ENCODE results near the gene TLL1.

Gene TLL1

DNA sequence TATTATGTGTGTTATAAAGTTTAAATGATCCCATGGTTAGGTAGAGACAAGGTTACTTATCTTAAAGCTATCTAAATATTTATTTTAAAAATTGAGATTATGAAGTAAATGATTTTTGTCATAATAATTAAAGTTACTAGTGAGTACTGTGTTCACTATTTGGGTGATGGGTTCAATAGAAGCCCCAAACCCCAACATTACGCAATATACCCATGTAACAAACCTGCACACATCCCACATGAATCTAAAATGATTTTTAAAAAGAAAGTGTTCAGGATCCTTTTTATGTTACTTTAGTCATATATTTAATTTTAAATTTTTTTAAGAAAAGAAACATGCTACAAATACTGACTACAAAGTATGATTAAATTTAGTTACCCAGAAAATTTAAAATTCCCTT, 193.9 kb downstream of the TLL1 start:
- DNase-seq = no peak

DNA sequence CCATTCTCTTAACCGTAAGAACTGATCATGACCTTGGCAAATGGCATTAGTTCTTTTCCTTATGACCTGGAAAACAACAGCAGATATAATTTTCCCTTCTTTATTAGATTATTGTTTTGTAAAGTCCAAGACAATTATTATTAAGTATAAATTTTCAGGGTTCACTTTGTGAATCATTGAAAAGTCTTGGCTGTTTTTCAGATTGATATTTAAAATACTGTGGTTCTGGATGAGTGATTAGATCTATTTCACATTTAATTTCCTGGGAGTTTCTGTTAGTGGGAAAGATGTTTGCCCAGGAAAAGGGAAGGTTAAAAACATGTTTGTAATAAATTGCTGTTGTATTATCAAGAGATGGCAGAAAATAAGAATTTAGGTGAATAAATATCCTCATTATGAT, 194.9 kb downstream of the TLL1 start:
- no peak for DNase-seq

DNA sequence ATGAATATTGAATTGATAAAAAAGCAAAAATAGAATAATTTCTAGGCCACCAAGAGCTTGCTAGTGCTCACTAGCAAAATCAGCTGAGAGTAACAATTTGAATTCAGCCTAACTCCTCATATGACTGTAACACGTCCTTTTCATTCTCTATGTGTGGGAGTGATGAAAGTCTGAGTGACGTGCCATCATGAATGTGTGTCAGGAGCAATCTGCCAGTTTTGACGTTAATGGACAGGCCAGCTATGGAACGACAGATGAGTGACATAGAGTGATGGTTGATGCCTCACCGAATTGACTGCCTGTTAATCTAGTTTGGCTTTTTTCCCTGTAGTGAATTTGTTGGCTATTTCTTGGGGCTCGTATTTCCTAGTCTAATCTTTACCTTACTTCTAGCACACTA, 200.7 kb downstream of the TLL1 start:
- no peak for DNase-seq

DNA sequence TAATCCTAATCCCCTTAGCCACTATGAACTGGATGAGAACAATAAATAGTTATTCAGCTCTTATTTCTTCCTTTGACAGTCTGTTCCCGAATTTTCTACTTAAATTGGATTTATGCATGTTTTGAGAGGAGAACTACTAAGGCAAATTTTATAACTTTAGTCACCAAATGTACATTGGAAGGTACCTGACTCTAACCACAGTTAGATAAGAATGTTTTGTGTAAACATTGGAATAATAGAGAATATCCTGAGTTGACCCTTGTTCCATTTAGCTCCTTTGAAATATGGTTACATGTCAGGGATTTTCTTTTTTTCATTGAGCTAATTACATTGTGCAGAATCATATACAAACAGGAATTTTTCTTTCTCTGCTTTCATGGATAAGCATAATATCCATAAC, 202.6 kb downstream of the TLL1 start:
- no peak for DNase-seq

DNA sequence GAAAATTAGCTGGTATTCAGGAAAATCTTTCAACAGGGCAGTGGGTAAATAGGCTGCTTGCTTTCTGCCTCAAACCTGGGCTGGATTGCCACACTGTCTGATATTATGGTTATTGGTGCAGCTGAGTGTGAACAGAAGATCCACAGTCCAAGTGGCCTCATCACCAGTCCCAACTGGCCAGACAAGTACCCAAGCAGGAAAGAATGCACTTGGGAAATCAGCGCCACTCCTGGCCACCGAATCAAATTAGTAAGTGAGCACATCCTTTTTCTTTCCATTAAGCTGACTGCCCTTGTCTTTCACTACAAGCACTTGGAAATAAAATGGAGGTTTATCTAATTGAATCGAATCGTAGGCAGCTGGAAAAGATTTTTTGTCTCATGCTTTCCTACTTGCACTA, 204.7 kb downstream of the TLL1 start:
- no peak for DNase-seq

DNA sequence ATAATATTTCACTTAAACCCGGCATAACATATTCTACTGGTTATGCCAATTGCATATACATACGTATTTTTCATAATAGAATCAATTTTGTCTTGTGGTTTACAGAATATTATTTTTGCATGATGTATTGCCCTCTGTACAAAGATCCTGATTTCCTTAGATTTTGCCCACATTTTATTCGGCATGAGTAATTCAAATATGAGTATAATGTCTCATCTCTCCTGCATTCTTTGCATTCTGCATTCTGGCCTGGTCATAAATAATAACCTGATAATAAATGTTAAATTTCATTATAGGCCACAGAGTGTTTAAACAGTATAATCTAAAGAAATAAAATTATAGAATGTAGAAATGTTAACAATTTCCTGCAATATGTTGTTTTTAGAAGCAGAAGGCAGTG, 205.3 kb downstream of the TLL1 start:
- no peak for DNase-seq

DNA sequence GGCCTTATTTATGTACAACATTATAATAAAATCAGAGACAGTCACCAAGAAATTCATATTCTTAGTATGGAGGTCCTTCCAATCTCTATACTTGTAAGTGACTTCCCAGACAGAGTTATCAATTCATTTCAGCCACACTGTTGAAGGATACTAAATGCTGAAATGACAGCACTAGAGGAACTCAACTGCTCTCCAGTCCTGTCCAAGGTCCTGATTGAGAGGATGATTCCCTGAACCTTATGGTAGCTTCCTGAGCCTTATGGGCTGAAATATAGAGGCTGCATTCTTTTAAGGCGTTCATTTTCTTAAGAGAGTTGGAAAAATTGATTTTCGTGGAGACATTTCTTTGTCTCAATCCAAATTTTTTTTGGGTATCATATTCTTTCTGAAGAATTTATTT, 205.9 kb downstream of the TLL1 start:
- no peak for DNase-seq

DNA sequence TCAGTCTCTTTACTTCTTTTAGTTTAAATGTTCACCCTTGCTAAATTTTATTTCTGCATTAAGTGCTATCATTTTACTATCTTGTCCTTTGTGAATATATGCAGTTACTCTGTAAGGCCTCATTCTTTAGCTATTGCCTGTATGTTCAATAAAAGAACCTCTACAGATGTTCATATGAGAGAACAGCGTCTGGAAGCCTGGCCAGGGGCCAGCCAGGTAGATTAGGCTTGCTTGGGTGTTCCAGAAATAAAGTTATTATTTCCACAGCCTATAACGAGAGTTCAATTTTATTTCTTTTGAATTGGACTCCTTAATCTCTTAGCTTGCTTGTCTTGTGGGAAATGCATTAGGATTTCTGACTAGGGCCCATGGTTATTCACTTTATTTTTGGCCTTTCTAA, 214.5 kb downstream of the TLL1 start:
- DNase-seq = no peak

DNA sequence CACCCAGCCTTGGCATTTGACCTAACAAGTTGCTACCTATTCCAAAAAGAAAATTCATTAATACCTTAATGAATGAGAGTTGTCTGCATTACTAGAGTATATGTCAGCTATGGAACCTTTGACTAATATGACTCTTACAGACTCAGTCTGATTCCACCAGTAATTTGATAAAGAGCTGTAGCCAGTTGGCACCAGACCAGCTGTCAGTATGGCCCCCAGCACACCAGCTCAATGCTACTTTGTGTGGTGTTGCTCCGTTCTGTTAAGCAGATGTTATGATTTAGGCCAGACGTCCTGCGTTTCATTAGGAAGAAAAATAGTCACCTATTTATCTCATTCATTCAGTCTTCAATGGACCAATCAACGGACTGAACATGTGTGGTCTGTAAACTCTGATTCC, 215.5 kb downstream of the TLL1 start:
- no peak for DNase-seq

DNA sequence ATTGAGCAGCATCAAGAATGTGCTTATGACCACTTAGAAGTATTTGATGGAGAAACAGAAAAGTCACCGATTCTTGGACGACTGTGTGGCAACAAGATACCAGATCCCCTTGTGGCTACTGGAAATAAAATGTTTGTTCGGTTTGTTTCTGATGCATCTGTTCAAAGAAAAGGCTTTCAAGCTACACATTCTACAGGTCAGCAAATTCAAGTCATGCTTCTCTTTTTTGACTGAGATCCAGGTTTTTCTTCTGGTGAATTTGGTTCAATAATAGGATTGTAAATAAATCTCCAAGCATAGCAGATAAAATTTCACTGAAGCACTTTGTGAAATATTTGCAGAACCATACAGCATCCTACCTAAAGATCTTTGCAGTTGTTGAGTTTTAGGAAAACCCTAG, 218.1 kb downstream of the TLL1 start:
- DNase-seq = no peak

DNA sequence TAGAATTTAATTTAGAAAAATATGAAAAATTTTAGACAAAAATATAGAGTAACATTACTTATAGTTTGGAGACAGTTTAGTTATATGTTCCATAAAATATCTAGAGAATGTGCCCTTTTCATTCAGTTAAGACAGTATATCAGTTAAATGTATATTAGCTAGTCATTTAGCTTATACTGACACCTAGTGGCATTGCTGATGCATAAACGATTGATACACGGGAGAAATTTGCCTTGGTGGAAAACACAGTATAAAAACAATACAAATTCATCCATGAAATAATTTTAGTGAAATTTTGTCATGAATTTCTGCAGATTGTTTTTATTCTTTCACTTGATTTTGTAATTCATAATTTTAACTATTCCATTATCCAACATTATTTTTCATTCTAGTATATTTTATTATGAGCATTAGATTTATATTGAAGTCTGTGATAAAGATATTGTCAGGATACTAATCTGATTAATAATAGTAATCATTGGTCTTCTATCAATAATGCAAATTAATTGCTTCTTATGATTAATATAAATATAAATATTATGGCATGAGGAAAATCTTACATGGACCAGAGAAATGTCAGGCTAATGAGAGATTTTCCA, 219.0 kb downstream of the TLL1 start:
- no peak for DNase-seq

DNA sequence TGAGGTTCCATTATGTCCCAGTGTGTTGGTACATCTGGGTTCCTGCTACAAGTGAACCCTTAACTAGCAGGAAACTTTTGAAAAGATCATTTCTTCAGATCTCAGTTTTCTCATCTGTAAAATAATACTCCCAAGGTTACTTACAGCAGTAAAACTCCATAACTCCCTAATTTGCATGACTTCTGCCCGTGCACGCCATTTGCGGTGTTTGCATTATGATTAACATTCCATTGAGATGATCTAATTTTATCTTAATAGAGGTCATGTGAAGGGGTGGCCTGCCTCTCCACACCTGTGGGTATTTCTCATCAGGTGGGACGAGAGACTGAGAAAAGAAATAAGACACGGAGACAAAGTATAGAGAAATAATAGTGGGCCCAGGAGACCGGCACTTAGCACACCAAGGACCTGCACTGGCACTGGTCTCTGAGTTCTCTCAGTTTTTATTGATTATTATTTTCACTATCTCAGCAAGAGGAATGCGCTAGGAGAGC, 219.8 kb downstream of the TLL1 start:
- no peak for DNase-seq

DNA sequence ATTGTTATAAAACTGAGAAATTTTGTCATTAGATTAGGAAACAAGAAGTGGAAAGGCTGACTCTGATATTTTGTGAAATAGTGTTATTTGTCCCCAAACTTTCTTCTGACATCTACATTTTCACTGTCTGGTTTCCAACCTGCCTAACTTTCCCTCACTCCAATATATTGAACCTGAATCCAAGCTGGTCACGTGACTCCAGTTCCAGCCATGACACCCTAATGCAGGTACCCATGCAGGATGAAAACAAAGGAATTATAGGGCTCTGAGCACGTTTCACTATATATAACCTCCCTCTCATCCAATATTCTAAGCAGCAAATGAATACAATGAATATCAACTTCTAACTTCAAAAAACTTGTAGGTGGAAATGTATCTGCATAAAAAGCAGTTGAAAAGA, 231.6 kb downstream of the TLL1 start:
- no peak for DNase-seq

DNA sequence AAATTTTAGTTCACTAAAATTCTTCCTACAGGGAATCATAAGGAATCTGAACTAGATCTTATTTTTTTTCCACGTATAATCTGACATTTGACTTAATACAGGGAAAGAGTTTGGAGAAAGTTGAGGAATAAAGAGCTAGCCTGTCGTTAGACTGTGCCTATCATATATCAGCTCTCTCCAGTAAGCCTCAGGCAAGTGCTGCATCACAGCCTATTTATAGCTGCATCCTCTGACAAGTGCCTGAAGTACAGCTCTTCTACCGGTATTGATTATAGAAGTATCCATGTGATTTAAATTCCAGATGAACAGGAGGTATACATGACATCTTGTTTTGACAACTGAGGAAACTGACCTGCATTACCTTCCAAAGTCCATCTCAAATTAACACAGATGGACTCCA, 248.9 kb downstream of the TLL1 start:
- no peak for DNase-seq

DNA sequence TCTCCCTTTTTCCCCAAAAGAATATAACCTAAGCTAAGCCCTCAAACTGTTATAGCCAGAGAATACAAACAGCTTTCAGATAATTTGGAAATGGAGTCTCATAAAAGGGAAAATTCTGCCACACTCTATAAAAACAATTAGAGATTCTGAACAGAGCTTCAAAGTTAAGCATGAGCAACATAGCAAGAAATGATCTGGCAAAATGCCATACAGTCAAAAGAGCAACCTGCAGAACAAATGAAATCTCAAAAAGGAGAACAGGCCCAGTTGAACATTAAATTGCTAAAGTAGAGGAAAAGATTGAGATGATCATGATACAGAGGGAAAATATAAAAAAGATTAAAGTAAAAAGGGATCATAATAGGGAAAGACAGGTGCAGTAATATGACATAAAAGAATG, 250.5 kb downstream of the TLL1 start:
- DNase-seq = no peak

DNA sequence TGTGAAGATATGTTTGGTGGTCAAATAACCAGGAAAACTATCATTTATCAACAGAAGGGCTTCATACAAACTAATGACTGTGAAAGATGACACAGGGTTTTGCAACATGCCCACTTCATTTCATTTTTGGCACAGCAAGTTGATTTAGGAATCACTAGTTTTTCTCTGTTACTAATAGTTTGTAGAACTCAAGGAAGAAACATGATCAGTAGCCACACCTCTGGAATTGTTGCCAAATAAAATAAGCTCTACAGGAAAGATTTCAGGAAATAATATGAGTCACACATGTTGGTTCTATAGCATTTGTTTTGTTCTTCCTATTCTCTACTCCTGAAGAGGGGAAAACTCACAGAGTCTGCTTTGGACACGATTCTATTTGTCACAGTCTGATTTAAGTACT, 255.4 kb downstream of the TLL1 start:
- DNase-seq = no peak

DNA sequence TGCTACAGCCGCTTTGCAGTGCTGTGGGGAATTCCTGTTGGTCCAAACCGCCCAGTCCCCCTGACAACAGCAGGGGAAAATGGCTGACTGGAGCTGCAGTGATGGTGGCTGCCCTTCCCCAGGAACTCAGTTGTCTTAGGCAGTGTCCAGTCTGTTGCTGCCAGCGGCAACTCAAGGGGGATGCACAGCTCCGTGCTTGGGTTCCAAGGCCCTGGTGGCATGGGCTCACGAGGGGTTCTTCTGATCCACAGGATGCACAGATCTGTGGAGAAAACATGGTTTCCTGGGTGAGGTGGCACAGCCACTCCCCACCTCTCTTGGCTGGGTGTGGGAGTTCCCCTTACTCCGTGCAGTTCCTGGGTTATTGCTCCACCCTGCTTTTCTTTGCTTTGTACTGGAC, 261.2 kb downstream of the TLL1 start:
- DNase-seq = no peak

DNA sequence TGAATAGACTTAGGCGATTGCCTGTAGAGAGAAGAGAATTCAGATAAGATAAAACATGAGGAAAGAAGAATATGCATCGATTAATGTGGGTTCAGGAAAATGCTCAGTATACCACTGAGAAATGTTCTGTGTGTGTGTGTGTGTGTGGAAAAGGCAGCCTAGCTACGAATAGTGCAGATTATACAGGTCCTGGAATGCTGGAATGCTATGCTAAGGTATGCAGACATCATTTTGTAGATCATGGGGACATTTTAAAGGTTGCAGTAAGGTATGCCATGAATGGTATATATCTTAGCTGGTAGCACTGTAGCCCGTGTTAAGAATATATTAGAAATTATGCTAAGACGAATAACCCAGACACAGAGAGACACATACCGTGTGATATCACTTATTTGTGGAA, 267.9 kb downstream of the TLL1 start:
- DNase-seq = no peak

DNA sequence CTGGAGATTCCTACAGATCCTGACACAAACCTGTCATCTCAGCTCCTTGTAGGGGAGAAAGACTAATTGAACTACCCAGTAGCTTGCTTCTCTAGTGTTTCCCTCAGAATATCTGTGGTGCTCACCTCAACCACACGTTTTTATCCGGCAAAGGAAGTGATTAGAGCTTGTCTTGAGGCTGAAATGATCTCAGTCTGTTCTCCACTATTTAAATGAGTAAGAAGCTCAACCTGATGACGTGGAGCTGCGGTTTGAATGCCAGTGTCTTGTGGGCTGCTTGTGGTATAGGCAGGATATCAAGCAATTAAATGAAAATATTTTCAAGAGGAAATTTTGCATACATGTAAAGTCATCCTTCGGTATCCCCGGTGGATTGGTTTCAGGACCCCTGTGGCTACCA, 270.2 kb downstream of the TLL1 start:
- no peak for DNase-seq

DNA sequence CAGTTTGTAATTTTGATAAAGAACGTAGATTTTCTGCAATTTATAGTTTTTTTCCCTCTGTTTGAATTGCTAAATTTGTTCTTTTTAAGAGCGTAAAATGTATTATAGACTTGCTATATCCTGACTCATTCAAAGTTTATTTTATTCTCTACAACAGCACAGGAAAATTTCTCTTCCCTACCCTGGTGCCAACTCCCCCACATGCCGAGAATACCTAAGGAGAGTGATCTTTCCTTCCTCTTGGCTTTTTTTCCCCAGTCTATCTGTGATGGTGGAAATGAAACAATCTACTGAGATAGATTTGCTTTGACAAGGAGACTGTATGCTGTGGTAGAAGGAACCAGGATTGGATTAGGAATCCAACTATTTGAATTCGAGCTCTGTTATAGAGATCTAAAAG, 271.6 kb downstream of the TLL1 start:
- no peak for DNase-seq

DNA sequence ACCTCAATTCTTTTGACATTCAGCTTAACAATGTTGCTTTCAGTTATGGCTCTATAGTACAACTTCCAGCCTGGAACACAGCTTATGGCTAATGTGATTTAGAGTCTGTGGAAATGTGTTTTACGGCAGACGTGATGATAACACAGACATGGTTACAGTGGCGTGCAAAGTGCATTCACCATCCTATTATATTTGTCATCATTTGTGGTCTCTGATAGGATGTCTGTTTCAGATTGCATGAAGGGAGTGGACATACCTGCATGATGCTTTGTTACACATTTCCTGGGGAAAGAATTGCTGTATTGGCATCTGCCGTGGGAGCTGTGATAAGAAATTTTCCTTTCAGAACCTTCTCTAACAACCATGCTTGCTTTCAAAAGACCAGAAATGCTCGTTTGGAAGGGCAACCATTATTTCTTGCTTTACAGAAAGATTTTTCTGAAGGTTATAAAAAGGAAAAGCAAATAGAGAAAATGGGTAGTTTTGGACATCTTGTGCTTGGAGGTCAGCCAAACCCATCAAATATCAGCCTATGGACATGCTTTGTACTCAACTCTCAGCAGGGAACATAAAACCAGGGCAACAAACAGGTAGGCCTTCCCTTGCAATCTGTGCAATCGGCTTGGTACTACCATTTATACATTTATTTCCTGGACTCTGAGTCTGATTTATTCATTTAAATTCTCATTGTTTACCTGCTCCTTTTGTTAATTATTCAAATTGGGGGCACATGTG, 273.9 kb downstream of the TLL1 start:
- DNase-seq = no peak
